Measurements from ENCODE around the gene RAB28.

DNA sequence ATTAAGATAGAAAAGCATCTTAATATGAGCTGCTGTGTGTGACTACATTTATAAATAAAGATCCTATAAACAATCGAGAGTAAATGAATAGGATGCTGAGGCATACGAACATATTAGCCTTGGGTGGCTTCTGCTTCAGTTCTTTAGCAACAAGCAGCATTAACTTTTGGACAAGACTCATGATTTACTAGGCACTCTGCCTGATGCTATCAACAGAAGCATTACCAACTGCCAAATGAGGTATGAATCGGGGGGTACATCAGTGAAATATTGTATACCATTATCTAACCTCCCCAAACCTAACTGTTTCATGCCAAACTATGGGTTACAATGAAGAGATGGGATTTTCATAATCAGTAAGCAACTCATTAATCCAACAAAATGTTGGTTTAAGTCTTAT lies 113.1 kb downstream of the RAB28 start:
- TF ChIP-seq, protein P1, sequence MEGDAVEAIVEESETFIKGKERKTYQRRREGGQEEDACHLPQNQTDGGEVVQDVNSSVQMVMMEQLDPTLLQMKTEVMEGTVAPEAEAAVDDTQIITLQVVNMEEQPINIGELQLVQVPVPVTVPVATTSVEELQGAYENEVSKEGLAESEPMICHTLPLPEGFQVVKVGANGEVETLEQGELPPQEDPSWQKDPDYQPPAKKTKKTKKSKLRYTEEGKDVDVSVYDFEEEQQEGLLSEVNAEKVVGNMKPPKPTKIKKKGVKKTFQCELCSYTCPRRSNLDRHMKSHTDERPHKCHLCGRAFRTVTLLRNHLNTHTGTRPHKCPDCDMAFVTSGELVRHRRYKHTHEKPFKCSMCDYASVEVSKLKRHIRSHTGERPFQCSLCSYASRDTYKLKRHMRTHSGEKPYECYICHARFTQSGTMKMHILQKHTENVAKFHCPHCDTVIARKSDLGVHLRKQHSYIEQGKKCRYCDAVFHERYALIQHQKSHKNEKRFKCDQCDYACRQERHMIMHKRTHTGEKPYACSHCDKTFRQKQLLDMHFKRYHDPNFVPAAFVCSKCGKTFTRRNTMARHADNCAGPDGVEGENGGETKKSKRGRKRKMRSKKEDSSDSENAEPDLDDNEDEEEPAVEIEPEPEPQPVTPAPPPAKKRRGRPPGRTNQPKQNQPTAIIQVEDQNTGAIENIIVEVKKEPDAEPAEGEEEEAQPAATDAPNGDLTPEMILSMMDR (IDR thresholded peaks at IDR 0.05; ENCODE audit: low read depth, low read length), result no peak
- TF ChIP-seq EZH2phosphoT487 (IDR thresholded peaks at IDR 0.05; ENCODE audit: low read depth), result no peak
